Measurements from ENCODE around the gene FTSJ1. TPM values are rescaled to one million over a fixed set of nuclear protein-coding genes. Genes with fewer than 3 reads are reported as not detected.
"Not testable (repeated sequence)": the region's sequence is repeated elsewhere in the genome, so short reads cannot be mapped to it uniquely, and the experiment has no call there.

FTSJ1 gene
- polyA plus RNA-seq (ENCODE audit: insufficient read length in 4 of 4), result 10 to 100 TPM; 33.7 to 46.1 (median 37.9) TPM

- DNase-seq (ENCODE audit: low read depth in 4 of 4, low spot score in 2 of 4), result peak in 3 of 4 donors; percentile 48 to 65 (median 60)
These were observed at the start of gene FTSJ1 for GRCh38 chrX:48475774-48476577. Gene FTSJ1 (plus strand): TSS chrX:48476199. CDS start chrX:48478048, 1,849 bp downstream.

- not testable (repeated sequence) for DNase-seq (ENCODE audit: low read depth in 4 of 4, low spot score in 2 of 4)
These were observed 48.8 kb upstream of the FTSJ1 start for GRCh38 chrX:48427027-48427716.

GRCh38 chrX:48429606-48430005, 46.4 kb upstream of the FTSJ1 start:
- DNase-seq (ENCODE audit: low read depth in 4 of 4, low spot score in 2 of 4), result not testable (repeated sequence)

GRCh38 chrX:48430166-48430565, 45.8 kb upstream of the FTSJ1 start:
- not testable (repeated sequence) for DNase-seq (ENCODE audit: low read depth in 4 of 4, low spot score in 2 of 4)

- not testable (repeated sequence) for DNase-seq (ENCODE audit: low read depth in 4 of 4, low spot score in 2 of 4)
These were observed 42.3 kb upstream of the FTSJ1 start for GRCh38 chrX:48433713-48434112.

GRCh38 chrX:48447201-48447600, 28.8 kb upstream of the FTSJ1 start:
- DNase-seq (ENCODE audit: low read depth in 4 of 4, low spot score in 2 of 4), result not testable (repeated sequence)

- no peak for DNase-seq (ENCODE audit: low read depth in 4 of 4, low spot score in 2 of 4)
These were observed 25.9 kb upstream of the FTSJ1 start for GRCh38 chrX:48450076-48450475.

GRCh38 chrX:48451708-48452107, 24.3 kb upstream of the FTSJ1 start:
- DNase-seq (ENCODE audit: low read depth in 4 of 4, low spot score in 2 of 4), result no peak

- DNase-seq (ENCODE audit: low read depth in 4 of 4, low spot score in 2 of 4), result no peak
These were observed 19.2 kb upstream of the FTSJ1 start for GRCh38 chrX:48456628-48457331.

GRCh38 chrX:48458711-48459110, 17.3 kb upstream of the FTSJ1 start:
- no peak for DNase-seq (ENCODE audit: low read depth in 4 of 4, low spot score in 2 of 4)

GRCh38 chrX:48459483-48459882, 16.5 kb upstream of the FTSJ1 start:
- DNase-seq (ENCODE audit: low read depth in 4 of 4, low spot score in 2 of 4), result no peak

- no peak for DNase-seq (ENCODE audit: low read depth in 4 of 4, low spot score in 2 of 4)
These were observed 16.0 kb upstream of the FTSJ1 start for GRCh38 chrX:48460031-48460430.

GRCh38 chrX:48460606-48461005, 15.4 kb upstream of the FTSJ1 start:
- DNase-seq (ENCODE audit: low read depth in 4 of 4, low spot score in 2 of 4), result no peak

GRCh38 chrX:48461830-48462229, 14.2 kb upstream of the FTSJ1 start:
- DNase-seq (ENCODE audit: low read depth in 4 of 4, low spot score in 2 of 4), result no peak

GRCh38 chrX:48465336-48465933, 10.6 kb upstream of the FTSJ1 start:
- DNase-seq (ENCODE audit: low read depth in 4 of 4, low spot score in 2 of 4), result no peak

- no peak for DNase-seq (ENCODE audit: low read depth in 4 of 4, low spot score in 2 of 4)
These were observed 9.3 kb upstream of the FTSJ1 start for GRCh38 chrX:48466696-48467095.

- DNase-seq (ENCODE audit: low read depth in 4 of 4, low spot score in 2 of 4), result no peak
These were observed 8.7 kb upstream of the FTSJ1 start for GRCh38 chrX:48467281-48467761.

- DNase-seq (ENCODE audit: low read depth in 4 of 4, low spot score in 2 of 4), result no peak
These were observed 7.7 kb upstream of the FTSJ1 start for GRCh38 chrX:48468247-48468671.

GRCh38 chrX:48468693-48469691, 7.0 kb upstream of the FTSJ1 start:
- no peak for DNase-seq (ENCODE audit: low read depth in 4 of 4, low spot score in 2 of 4)

Data from left renal cortex interstitium (tissue), 4 donors.